H9 (cell line): ENCODE measurements around the gene KRTAP5-9. TPM values are rescaled to one million over a fixed set of nuclear protein-coding genes. Genes with fewer than 3 reads are reported as not detected.
"Not testable (repeated sequence)": the region's sequence is repeated elsewhere in the genome, so short reads cannot be mapped to it uniquely, and the experiment has no call there.

Experiments
- DNase-seq: peaks from one replicate; pipeline ENCODE4 v3.0.0-alpha.2; 2017
- H2AFZ ChIP-seq: one replicate; pipeline ENCODE4 v1.6.1; 2013; ENCODE audit warnings: mild to moderate bottlenecking, low read length, control low read depth, moderate library complexity
- H2AK5ac ChIP-seq: 2 replicates; pipeline ENCODE4 v1.6.1; 2013; ENCODE audit warnings: low read length, control low read depth, mixed read lengths; ENCODE audit not compliant: insufficient read length
- H2BK120ac ChIP-seq: one replicate; pipeline ENCODE4 v1.6.1; 2013; ENCODE audit warnings: low read depth, mild to moderate bottlenecking, low read length, control low read depth, inconsistent platforms; ENCODE audit not compliant: poor library complexity, severe bottlenecking
- H2BK12ac ChIP-seq: 2 replicates; pipeline ENCODE4 v1.6.1; 2013; ENCODE audit warnings: low read length, control low read depth, mixed read lengths, low read depth; ENCODE audit not compliant: insufficient read length
- H2BK15ac ChIP-seq: 2 replicates; pipeline ENCODE4 v1.6.1; 2013; ENCODE audit warnings: low read depth, low read length, control low read depth
- H2BK20ac ChIP-seq: one replicate; pipeline ENCODE4 v1.6.1; 2013; ENCODE audit warnings: low read depth, mild to moderate bottlenecking, low read length, control low read depth, inconsistent platforms; ENCODE audit not compliant: poor library complexity, severe bottlenecking
- H2BK5ac ChIP-seq: 2 replicates; pipeline ENCODE4 v1.6.1; 2013; ENCODE audit warnings: low read length, control low read depth, mixed read lengths; ENCODE audit not compliant: insufficient read length
- H3K14ac ChIP-seq: 2 replicates; pipeline ENCODE4 v1.6.1; 2013; ENCODE audit warnings: low read length, control low read depth; ENCODE audit not compliant: insufficient read depth
- H3K18ac ChIP-seq: 2 replicates; pipeline ENCODE4 v1.6.1; 2013; ENCODE audit warnings: low read depth, mild to moderate bottlenecking, mixed read lengths, low read length, control low read depth; ENCODE audit not compliant: insufficient read length
- H3K23ac ChIP-seq: 2 replicates; pipeline ENCODE4 v1.6.1; 2013; ENCODE audit warnings: low read length, control low read depth, mixed read lengths, low read depth; ENCODE audit not compliant: insufficient read length
- H3K23me2 ChIP-seq: 2 replicates; pipeline ENCODE4 v1.6.1; 2013; ENCODE audit warnings: low read depth, mild to moderate bottlenecking, mixed read lengths, low read length, control low read depth; ENCODE audit not compliant: insufficient read length, poor library complexity, severe bottlenecking
- H3K27ac ChIP-seq: 2 replicates; pipeline ENCODE4 v1.5.1; 2013; ENCODE audit warnings: low read length, control low read depth, mixed read lengths, low read depth; ENCODE audit not compliant: insufficient read length
- H3K27me3 ChIP-seq: 2 replicates; pipeline ENCODE4 v1.6.1; 2013; ENCODE audit warnings: low read length, control low read depth, inconsistent platforms; ENCODE audit not compliant: insufficient read depth
- H3K4ac ChIP-seq: 2 replicates; pipeline ENCODE4 v1.6.1; 2013; ENCODE audit warnings: low read depth, mild to moderate bottlenecking, control low read depth, inconsistent platforms, low read length, moderate library complexity
- H3K4me1 ChIP-seq: 2 replicates; pipeline ENCODE4 v1.6.1; 2013; ENCODE audit warnings: low read length, control low read depth, inconsistent platforms; ENCODE audit not compliant: insufficient read depth
- H3K4me2 ChIP-seq: 2 replicates; pipeline ENCODE4 v1.6.1; 2013; ENCODE audit warnings: low read length, control low read depth, mixed read lengths; ENCODE audit not compliant: insufficient read length, insufficient read depth
- H3K56ac ChIP-seq: 2 replicates; pipeline ENCODE4 v1.6.1; 2013; ENCODE audit warnings: low read depth, mild to moderate bottlenecking, mixed read lengths, low read length, control low read depth; ENCODE audit not compliant: insufficient read length
- H3K79me1 ChIP-seq: 2 replicates; pipeline ENCODE4 v1.6.1; 2013; ENCODE audit warnings: low read depth, mild to moderate bottlenecking, moderate library complexity, low read length, control low read depth, inconsistent platforms; ENCODE audit not compliant: insufficient read depth, poor library complexity, severe bottlenecking
- H3K79me2 ChIP-seq: 2 replicates; pipeline ENCODE4 v1.6.1; 2013; ENCODE audit warnings: low read length, control low read depth, inconsistent platforms; ENCODE audit not compliant: insufficient read depth
- H3K9ac ChIP-seq: 2 replicates; pipeline ENCODE4 v1.6.1; 2013; ENCODE audit warnings: low read length, control low read depth, mixed read lengths; ENCODE audit not compliant: insufficient read length; ENCODE audit errors: extremely low read depth
- H3K9me3 ChIP-seq: one replicate; pipeline ENCODE4 v1.6.1; 2013; ENCODE audit warnings: low read depth, low read length, inconsistent platforms; ENCODE audit not compliant: control insufficient read depth
- H3T11ph ChIP-seq: one replicate; pipeline ENCODE4 v1.6.1; 2013; ENCODE audit warnings: mild to moderate bottlenecking, low read length, control low read depth, inconsistent platforms
- H4K20me1 ChIP-seq: one replicate; pipeline ENCODE4 v1.6.1; 2013; ENCODE audit not compliant: control insufficient read depth, insufficient read length, insufficient read depth
- H4K5ac ChIP-seq: 2 replicates; pipeline ENCODE4 v1.6.1; 2013; ENCODE audit warnings: low read depth, mild to moderate bottlenecking, mixed read lengths, low read length, control low read depth; ENCODE audit not compliant: insufficient read length
- H4K8ac ChIP-seq: replicated peaks from 2 replicates; pipeline ENCODE4 v1.6.1; 2013; ENCODE audit warnings: low read length, control low read depth, mixed read lengths, low read depth; ENCODE audit not compliant: insufficient read length
- H4K91ac ChIP-seq: 2 replicates; pipeline ENCODE4 v1.6.1; 2013; ENCODE audit warnings: low read depth, mild to moderate bottlenecking, moderate library complexity, mixed read lengths, low read length, control low read depth; ENCODE audit not compliant: insufficient read length
- H3K27ac Mint-ChIP-seq, 3 experiments: 2 replicates in 2 of 3; 3 replicates in 1 of 3; pipeline ENCODE4 v1.8.0; 2020 to 2021; ENCODE audit warnings: mixed read lengths in 3 of 3, mild to moderate bottlenecking in 1 of 3, moderate library complexity in 1 of 3
- H3K27me3 Mint-ChIP-seq: 2 replicates; pipeline ENCODE4 v1.8.0; 2021; ENCODE audit warnings: low read depth, mild to moderate bottlenecking, moderate library complexity, mixed read lengths
- H3K36me3 Mint-ChIP-seq, 3 experiments: 2 replicates in 2 of 3; 3 replicates in 1 of 3; pipeline ENCODE4 v1.8.0; 2020 to 2021; ENCODE audit warnings: low read depth in 3 of 3, mixed read lengths in 3 of 3; ENCODE audit not compliant: insufficient read depth in 1 of 3
- H3K4me1 Mint-ChIP-seq, 2 experiments: 2 replicates each; pipeline ENCODE4 v1.8.0; 2020; ENCODE audit warnings: mixed read lengths in 2 of 2
- H3K4me3 Mint-ChIP-seq, 2 experiments: 2 replicates in 1 of 2; 3 replicates in 1 of 2; pipeline ENCODE4 v1.8.0; 2020 to 2021; ENCODE audit warnings: mild to moderate bottlenecking in 2 of 2, mixed read lengths in 2 of 2, moderate library complexity in 1 of 2
- H3K9me3 Mint-ChIP-seq, 2 experiments: 2 replicates in 1 of 2; 3 replicates in 1 of 2; pipeline ENCODE4 v1.8.0; 2020; ENCODE audit warnings: mild to moderate bottlenecking in 2 of 2, mixed read lengths in 2 of 2, moderate library complexity in 1 of 2
- WGBS: extraction: QIAGEN DNeasy Blood & Tissue Kit; methylation state at CpG from one replicate; pipeline ENCODE4 v1.1.7; 2013; ENCODE audit warnings: missing lambda C conversion rate, low lambda C conversion rate, mixed read lengths; ENCODE audit not compliant: insufficient read length; ENCODE audit errors: extremely low coverage; 5-methylcytosine and 5-hydroxymethylcytosine counted together
- total RNA-seq: library from RNA; stranded (reverse); gene quantifications from 2 replicates; pipeline ENCODE4 v1.2.1, GENCODE V29; 2021

The KRTAP5-9 gene
- total RNA-seq, 1 experiment from 2014 or later = not detected

DNA sequence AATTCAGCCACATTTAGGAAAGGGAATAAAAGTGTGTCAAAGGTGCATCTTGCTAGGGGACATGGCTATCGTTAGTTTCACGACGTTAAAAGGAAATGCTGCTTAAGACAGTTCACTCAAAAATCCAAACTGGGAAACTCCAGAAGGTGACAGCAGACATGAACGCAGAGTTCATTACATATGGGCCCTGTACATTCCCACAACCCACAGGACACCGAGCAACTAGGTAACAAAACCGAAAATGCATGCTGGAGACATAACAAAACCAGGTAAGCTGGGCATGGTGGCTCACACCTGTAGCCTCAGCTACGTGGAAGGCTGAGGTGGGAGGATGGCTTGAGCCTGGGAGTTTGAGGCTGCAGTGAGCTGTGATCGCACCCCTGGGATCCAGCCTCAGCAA is 19.4 kb downstream of the KRTAP5-9 start:
- H3K4me1 Mint-ChIP-seq = peaks cover 32% of the 10 kb centered on the region in 2 experiments
- H3K9ac ChIP-seq, H4K20me1 ChIP-seq, H3K18ac ChIP-seq, H3K79me2 ChIP-seq, H3T11ph ChIP-seq, H2AK5ac ChIP-seq, H4K5ac ChIP-seq, H2BK12ac ChIP-seq, DNase-seq, H3K79me1 ChIP-seq, H2BK15ac ChIP-seq, H3K4me2 ChIP-seq, H2BK120ac ChIP-seq, H3K4me1 ChIP-seq, H3K4ac ChIP-seq, H3K27me3 ChIP-seq, H3K36me3 Mint-ChIP-seq, H3K56ac ChIP-seq, H4K8ac ChIP-seq, H3K9me3 Mint-ChIP-seq, H3K23me2 ChIP-seq, H3K14ac ChIP-seq, H2BK5ac ChIP-seq, H3K27ac Mint-ChIP-seq, H4K91ac ChIP-seq, H2AFZ ChIP-seq, H3K27ac ChIP-seq, H3K4me3 Mint-ChIP-seq, H2BK20ac ChIP-seq, H3K9me3 ChIP-seq, H3K23ac ChIP-seq: not testable (repeated sequence)
- H3K27me3 Mint-ChIP-seq = peaks cover 29% of the 10 kb centered on the region
- no CpG with 5 or more reads among the region's 8 CpGs for WGBS
